ENCODE measurements around the gene CALHM4. TPM values are rescaled to one million over a fixed set of nuclear protein-coding genes. Genes with fewer than 3 reads are reported as not detected.
"Not testable (repeated sequence)": the region's sequence is repeated elsewhere in the genome, so short reads cannot be mapped to it uniquely, and the experiment has no call there.

CALHM4 gene
- total RNA-seq, 4 donors from 2014 or later = not detected

DNA sequence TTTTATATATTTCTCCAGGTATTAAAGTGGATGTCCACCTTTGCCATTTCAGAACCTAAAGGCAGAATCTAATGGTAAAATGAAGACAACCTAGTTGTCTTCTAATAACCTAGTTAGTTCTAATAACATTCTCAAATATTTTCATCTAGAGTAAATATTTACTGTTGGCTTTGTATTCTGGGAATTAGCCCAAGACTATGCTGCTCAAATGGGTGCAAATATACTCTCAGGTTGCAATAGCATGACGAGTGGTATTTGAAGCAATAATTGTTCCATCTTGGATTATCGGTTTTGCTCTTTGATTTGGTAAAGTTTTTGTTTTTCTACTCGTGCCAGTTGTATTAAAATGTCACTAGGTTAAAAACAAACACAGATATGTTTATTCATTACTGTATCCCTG, 41.7 kb downstream of the CALHM4 start:
- Histone ChIP-seq H3K9me3 (no peaks in the 10 kb centered on the region), H3K36me3 (peaks cover 0 to 79% of the 10 kb centered on the region in 2 donors), H3K27me3 (no peaks in the 10 kb centered on the region), H3K27ac (no peak overlapping the region), H3K4me1 (no peaks in the 10 kb centered on the region), H3K4me3 (no peak overlapping the region)
- intact Hi-C loops (cut with DNase I; ENCODE audit: low total_unique reads) (no loop called here), in situ Hi-C loops (cut with MboI; ENCODE audit: low sequenced_read_pairs in 4 of 4) (no loop called here)
- ATAC-seq (no peak), DNase-seq (no peak)
- TF ChIP-seq POLR2A (IDR thresholded peaks at IDR 0.05) = no peak
- TF ChIP-seq, protein P1, sequence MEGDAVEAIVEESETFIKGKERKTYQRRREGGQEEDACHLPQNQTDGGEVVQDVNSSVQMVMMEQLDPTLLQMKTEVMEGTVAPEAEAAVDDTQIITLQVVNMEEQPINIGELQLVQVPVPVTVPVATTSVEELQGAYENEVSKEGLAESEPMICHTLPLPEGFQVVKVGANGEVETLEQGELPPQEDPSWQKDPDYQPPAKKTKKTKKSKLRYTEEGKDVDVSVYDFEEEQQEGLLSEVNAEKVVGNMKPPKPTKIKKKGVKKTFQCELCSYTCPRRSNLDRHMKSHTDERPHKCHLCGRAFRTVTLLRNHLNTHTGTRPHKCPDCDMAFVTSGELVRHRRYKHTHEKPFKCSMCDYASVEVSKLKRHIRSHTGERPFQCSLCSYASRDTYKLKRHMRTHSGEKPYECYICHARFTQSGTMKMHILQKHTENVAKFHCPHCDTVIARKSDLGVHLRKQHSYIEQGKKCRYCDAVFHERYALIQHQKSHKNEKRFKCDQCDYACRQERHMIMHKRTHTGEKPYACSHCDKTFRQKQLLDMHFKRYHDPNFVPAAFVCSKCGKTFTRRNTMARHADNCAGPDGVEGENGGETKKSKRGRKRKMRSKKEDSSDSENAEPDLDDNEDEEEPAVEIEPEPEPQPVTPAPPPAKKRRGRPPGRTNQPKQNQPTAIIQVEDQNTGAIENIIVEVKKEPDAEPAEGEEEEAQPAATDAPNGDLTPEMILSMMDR (IDR thresholded peaks at IDR 0.05 in 4 of 5, conservative IDR thresholded peaks at IDR 0.05 in 1 of 5) = no peak

DNA sequence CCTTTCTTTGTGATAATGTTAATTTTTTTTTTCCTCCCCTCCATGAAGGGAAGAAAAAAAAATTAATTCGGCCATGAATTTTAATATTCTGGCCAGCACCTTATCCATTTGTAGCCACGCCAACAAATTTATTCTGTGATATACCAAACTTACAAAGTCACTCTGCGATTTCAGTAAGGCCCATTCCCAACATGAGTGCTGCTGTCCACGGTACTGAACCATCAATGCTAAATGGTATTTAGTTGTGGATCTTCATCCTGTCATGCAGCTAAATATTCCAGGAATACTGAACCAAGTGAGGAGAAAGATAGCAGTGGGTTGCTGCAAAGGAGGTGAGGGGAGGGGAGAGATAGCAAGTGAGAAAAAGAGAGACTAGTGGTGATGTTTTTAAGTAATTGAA, 43.3 kb downstream of the CALHM4 start:
- Histone ChIP-seq H3K36me3 (peaks cover 0 to 77% of the 10 kb centered on the region in 2 donors), H3K27me3 (no peaks in the 10 kb centered on the region), H3K4me3 (no peak overlapping the region), H3K9me3 (no peaks in the 10 kb centered on the region), H3K4me1 (no peaks in the 10 kb centered on the region), H3K27ac (no peak overlapping the region)
- TF ChIP-seq, protein P1 (IDR thresholded peaks at IDR 0.05 in 4 of 5, conservative IDR thresholded peaks at IDR 0.05 in 1 of 5) = no peak
- no peak for TF ChIP-seq POLR2A (IDR thresholded peaks at IDR 0.05)
- in situ Hi-C loops (cut with MboI; ENCODE audit: low sequenced_read_pairs in 4 of 4) (no loop called here), intact Hi-C loops (cut with DNase I; ENCODE audit: low total_unique reads) (no loop called here)
- DNase-seq (no peak), ATAC-seq (no peak)

DNA sequence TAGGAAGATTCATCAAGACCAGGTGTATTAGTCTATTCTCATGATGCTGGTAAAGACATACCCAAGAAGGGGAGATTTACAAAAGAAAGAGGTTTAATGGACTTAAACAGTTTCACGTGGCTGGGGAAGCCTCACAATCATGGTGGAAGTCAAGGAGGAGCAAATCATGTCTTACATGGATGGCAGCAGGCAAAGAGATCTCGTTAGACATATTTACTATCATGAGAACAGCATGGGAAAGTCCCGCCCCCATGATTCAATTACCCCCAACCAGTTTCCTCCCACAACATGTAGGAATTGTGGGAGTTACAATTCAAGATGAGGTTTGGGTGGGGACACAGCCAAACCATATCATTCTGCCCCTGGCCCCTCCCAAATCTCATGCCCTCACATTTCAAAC, 50.4 kb downstream of the CALHM4 start:
- H3K27me3 ChIP-seq; intact Hi-C loops (cut with DNase I; ENCODE audit: low total_unique reads); DNase-seq; H3K27ac ChIP-seq; H3K4me3 ChIP-seq; in situ Hi-C loops (cut with MboI; ENCODE audit: low sequenced_read_pairs in 4 of 4); H3K9me3 ChIP-seq; H3K4me1 ChIP-seq; ATAC-seq: not testable (repeated sequence)
- peaks cover 0 to 39% of the 10 kb centered on the region in 2 donors for H3K36me3 ChIP-seq

DNA sequence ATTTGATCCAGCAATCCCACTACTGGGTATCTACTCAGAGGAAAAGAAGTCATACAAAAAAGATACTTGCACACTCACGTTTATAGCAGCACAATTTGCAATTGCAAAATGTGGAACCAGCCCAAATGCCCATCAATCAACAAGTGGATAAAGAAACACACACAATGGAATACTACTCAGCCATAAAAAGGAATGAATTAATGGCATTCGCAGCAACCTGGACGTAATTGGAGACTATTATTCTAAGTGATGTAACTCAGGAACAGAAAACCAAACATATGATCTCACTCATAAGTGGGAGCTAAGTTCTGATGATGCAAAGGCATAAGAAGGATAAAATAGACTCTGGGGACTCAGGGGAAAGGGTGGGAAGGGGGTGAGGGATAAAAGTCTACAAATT, 51.3 kb downstream of the CALHM4 start:
- H3K27ac ChIP-seq; intact Hi-C loops (cut with DNase I; ENCODE audit: low total_unique reads); H3K27me3 ChIP-seq; DNase-seq; in situ Hi-C loops (cut with MboI; ENCODE audit: low sequenced_read_pairs in 4 of 4); H3K9me3 ChIP-seq; ATAC-seq; H3K4me1 ChIP-seq; H3K4me3 ChIP-seq: not testable (repeated sequence)
- H3K36me3 ChIP-seq = peaks cover 0 to 35% of the 10 kb centered on the region in 2 donors

DNA sequence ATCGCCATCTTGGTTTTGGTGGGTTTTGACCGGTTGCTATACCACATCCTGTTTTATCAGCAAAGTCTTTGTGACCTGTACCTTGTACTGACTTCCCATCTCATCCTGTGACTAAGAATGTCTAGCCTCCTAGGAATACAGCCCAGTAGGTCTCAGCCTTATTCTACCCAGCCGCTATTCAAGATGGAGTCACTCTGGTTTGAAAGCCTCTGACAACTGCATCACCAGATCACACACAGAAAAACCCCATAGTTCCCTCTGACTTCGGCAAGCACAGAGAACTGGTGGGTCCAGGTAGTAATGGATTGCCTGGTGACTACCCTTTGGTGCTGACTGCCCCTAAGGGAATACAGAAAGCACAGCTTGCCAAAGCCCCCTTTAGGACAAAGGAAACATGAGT, 52.4 kb downstream of the CALHM4 start:
- ATAC-seq (no peak), DNase-seq (no peak)
- H3K36me3 ChIP-seq = peaks cover 0 to 30% of the 10 kb centered on the region in 2 donors
- H3K4me3 ChIP-seq = no peak overlapping the region
- in situ Hi-C loops (cut with MboI; ENCODE audit: low sequenced_read_pairs in 4 of 4) = no loop called here
- no peaks in the 10 kb centered on the region for H3K27me3 ChIP-seq
- intact Hi-C loops (cut with DNase I; ENCODE audit: low total_unique reads) = no loop called here
- no peaks in the 10 kb centered on the region for H3K4me1 ChIP-seq
- no peaks in the 10 kb centered on the region for H3K9me3 ChIP-seq
- TF ChIP-seq POLR2A (IDR thresholded peaks at IDR 0.05) = no peak
- TF ChIP-seq, protein P1 (IDR thresholded peaks at IDR 0.05 in 4 of 5, conservative IDR thresholded peaks at IDR 0.05 in 1 of 5) = no peak
- no peak overlapping the region for H3K27ac ChIP-seq

Other genes starting within 250 kb of the CALHM4 start
- gene DSE, start 182.8 kb upstream of the CALHM4 start, total RNA-seq = 10 to 100 TPM in 3 of 4 donors, 1 to 10 TPM in 1; 9.6 to 14.8 (median 11.8) TPM
- gene CALHM6, start 92.4 kb upstream of the CALHM4 start, total RNA-seq = 1 to 10 TPM in 1 of 4 donors, under 1 TPM in 3; 0.63 to 2.3 (median 0.86) TPM
- gene CALHM5, start 42.1 kb upstream of the CALHM4 start, total RNA-seq = 1 to 10 TPM in 1 of 4 donors, under 1 TPM in 3; 0.56 to 1.5 (median 0.82) TPM
- not detected for gene TRAPPC3L, start 8.1 kb upstream of the CALHM4 start, total RNA-seq
- 10 to 100 TPM; 42.1 to 63.8 (median 51.2) TPM for gene RWDD1, start 17.8 kb downstream of the CALHM4 start, total RNA-seq
- 1 to 10 TPM in 1 of 4 donors, under 1 TPM in 2, not detected in 1; 0.16 to 2.8 (median 0.56) TPM for gene RSPH4A, start 62.7 kb downstream of the CALHM4 start, total RNA-seq
- gene ZUP1, start 115.0 kb downstream of the CALHM4 start, total RNA-seq = 1 to 10 TPM; 2.8 to 3.8 (median 3.3) TPM
- 10 to 100 TPM in 3 of 4 donors, 1 to 10 TPM in 1; 7.2 to 14.8 (median 12.9) TPM for gene KPNA5, start 127.5 kb downstream of the CALHM4 start, total RNA-seq
- gene FAM162B, start 212.0 kb downstream of the CALHM4 start, total RNA-seq = 1 to 10 TPM; 1.8 to 8.2 (median 3.6) TPM

Data from gastrocnemius medialis (tissue), 4 donors.